Spinal cord (tissue), 10 donors: ENCODE data around the gene PITPNM3. TPM values are rescaled to one million over a fixed set of nuclear protein-coding genes. Genes with fewer than 3 reads are reported as not detected.

ENCODE experiments used
- DNase-seq, 6 donors: peaks; one replicate each; pipeline versions ENCODE4 v3.0.0 to v3.0.0-alpha.2; 2013 to 2015; ENCODE audit warnings: low spot score in 6 of 6, low read depth in 4 of 6
- H3K27ac ChIP-seq: one replicate; pipeline ENCODE4 v1.5.1; 2013; ENCODE audit warnings: low read depth, low read length, control low read depth
- H3K27me3 ChIP-seq: one replicate; pipeline ENCODE4 v1.6.1; 2013; ENCODE audit warnings: low read length; ENCODE audit not compliant: control insufficient read depth, insufficient read depth
- H3K36me3 ChIP-seq: one replicate; pipeline ENCODE4 v1.6.1; 2013; ENCODE audit warnings: low read length; ENCODE audit not compliant: control insufficient read depth, insufficient read depth
- H3K4me1 ChIP-seq: one replicate; pipeline ENCODE4 v1.6.1; 2013; ENCODE audit warnings: low read length; ENCODE audit not compliant: control insufficient read depth, insufficient read depth
- H3K4me3 ChIP-seq: one replicate; pipeline ENCODE4 v1.5.1; 2013; ENCODE audit warnings: low read depth, low read length, control low read depth
- H3K9me3 ChIP-seq: one replicate; pipeline ENCODE4 v1.6.1; 2013; ENCODE audit warnings: low read length; ENCODE audit not compliant: control insufficient read depth, insufficient read depth
- WGBS: methylation state at CpG from one replicate; pipeline ENCODE4 v1.1.5; 2013; ENCODE audit warnings: missing lambda C conversion rate; ENCODE audit not compliant: insufficient coverage; 5-methylcytosine and 5-hydroxymethylcytosine counted together
- polyA plus RNA-seq, 2 donors: library from polyadenylated mRNA; unstranded; fragments of 120-200 nt; gene quantifications; one replicate each; pipeline ENCODE4 v1.2.1, GENCODE V29; 2013; ENCODE audit not compliant: insufficient read length in 2 of 2
- total RNA-seq, 2 donors: library from RNA; depleted of rRNA in 1 of 2; stranded (reverse); fragments of 120-200 nt in 1 of 2; fragments of >200 nt in 1 of 2; gene quantifications; one replicate each; pipeline versions ENCODE4 v1.2.3 to v1.2.4, GENCODE V29; 2013 to 2014
- donor health status: healthy.

PITPNM3 gene
- total and polyA plus RNA-seq, 4 donors = 7.3 to 21.6 (median 16.8) TPM

- Histone ChIP-seq H3K4me1 (no peaks in the 10 kb centered on the region), H3K36me3 (peaks cover 14% of the 10 kb centered on the region), H3K4me3 (no peak overlapping the region), H3K9me3 (no peaks in the 10 kb centered on the region), H3K27ac (no peak overlapping the region), H3K27me3 (no peaks in the 10 kb centered on the region)
- WGBS = 91% methylated on average over 8 of the region's 8 CpGs
- no peak for DNase-seq
Measured at GRCh38 chr17:6523809-6524355, 32.5 kb downstream of the PITPNM3 start.

- no peak overlapping the region for H3K27ac ChIP-seq
- peaks cover 14% of the 10 kb centered on the region for H3K36me3 ChIP-seq
- WGBS = 79% methylated on average over 2 of the region's 3 CpGs
- no peak overlapping the region for H3K4me3 ChIP-seq
- no peak for DNase-seq
- no peaks in the 10 kb centered on the region for H3K27me3 ChIP-seq
- no peaks in the 10 kb centered on the region for H3K4me1 ChIP-seq
- H3K9me3 ChIP-seq = no peaks in the 10 kb centered on the region
Measured at GRCh38 chr17:6523330-6523729, 33.0 kb downstream of the PITPNM3 start.

- H3K36me3 ChIP-seq = peaks cover 14% of the 10 kb centered on the region
- WGBS = 93% methylated on average over 3 of the region's 5 CpGs
- no peaks in the 10 kb centered on the region for H3K27me3 ChIP-seq
- H3K4me1 ChIP-seq = no peaks in the 10 kb centered on the region
- no peak for DNase-seq
- H3K27ac ChIP-seq = no peak overlapping the region
- no peaks in the 10 kb centered on the region for H3K9me3 ChIP-seq
- H3K4me3 ChIP-seq = no peak overlapping the region
Measured at GRCh38 chr17:6521586-6521985, 34.8 kb downstream of the PITPNM3 start.

GRCh38 chr17:6517062-6517461 is 39.3 kb downstream of the PITPNM3 start:
- no peak overlapping the region for H3K27ac ChIP-seq
- no peaks in the 10 kb centered on the region for H3K4me1 ChIP-seq
- H3K9me3 ChIP-seq = no peaks in the 10 kb centered on the region
- no peaks in the 10 kb centered on the region for H3K27me3 ChIP-seq
- no peaks in the 10 kb centered on the region for H3K36me3 ChIP-seq
- no peak overlapping the region for H3K4me3 ChIP-seq
- no peak for DNase-seq
- WGBS = no CpG with 5 or more reads among the region's 1 CpG

- no peaks in the 10 kb centered on the region for H3K27me3 ChIP-seq
- H3K9me3 ChIP-seq = no peaks in the 10 kb centered on the region
- no peak for DNase-seq
- H3K27ac ChIP-seq = no peak overlapping the region
- peaks cover 4% of the 10 kb centered on the region for H3K4me1 ChIP-seq
- no peak overlapping the region for H3K4me3 ChIP-seq
- WGBS = no CpG with 5 or more reads among the region's 3 CpGs
- no peaks in the 10 kb centered on the region for H3K36me3 ChIP-seq
Measured at GRCh38 chr17:6514371-6514770, 42.0 kb downstream of the PITPNM3 start.

GRCh38 chr17:6512552-6512951 is 43.8 kb downstream of the PITPNM3 start:
- Histone ChIP-seq H3K4me1 (peaks cover 16% of the 10 kb centered on the region), H3K4me3 (no peak overlapping the region), H3K9me3 (no peaks in the 10 kb centered on the region), H3K36me3 (peaks cover 3% of the 10 kb centered on the region), H3K27ac (no peak overlapping the region), H3K27me3 (no peaks in the 10 kb centered on the region)
- no peak for DNase-seq
- WGBS = 71% methylated on average over 1 of the region's 2 CpGs

GRCh38 chr17:6510321-6510977 is 45.9 kb downstream of the PITPNM3 start:
- 66% methylated on average over 9 of the region's 9 CpGs for WGBS
- Histone ChIP-seq H3K9me3 (no peaks in the 10 kb centered on the region), H3K4me3 (no peak overlapping the region), H3K36me3 (peaks cover 5% of the 10 kb centered on the region), H3K27ac (no peak overlapping the region), H3K27me3 (no peaks in the 10 kb centered on the region), H3K4me1 (peaks cover 16% of the 10 kb centered on the region)
- no peak for DNase-seq

- no peaks in the 10 kb centered on the region for H3K27me3 ChIP-seq
- no peak overlapping the region for H3K27ac ChIP-seq
- no peak overlapping the region for H3K4me3 ChIP-seq
- peaks cover 16% of the 10 kb centered on the region for H3K4me1 ChIP-seq
- no peaks in the 10 kb centered on the region for H3K9me3 ChIP-seq
- WGBS = no CpG with 5 or more reads among the region's 4 CpGs
- no peak for DNase-seq
- H3K36me3 ChIP-seq = peaks cover 5% of the 10 kb centered on the region
Measured at GRCh38 chr17:6509921-6510320, 46.4 kb downstream of the PITPNM3 start.

- Histone ChIP-seq H3K27me3 (no peaks in the 10 kb centered on the region), H3K36me3 (peaks cover 5% of the 10 kb centered on the region), H3K9me3 (no peaks in the 10 kb centered on the region), H3K4me3 (no peak overlapping the region), H3K27ac (no peak overlapping the region), H3K4me1 (peaks cover 16% of the 10 kb centered on the region)
- 81% methylated on average over 9 of the region's 11 CpGs for WGBS
- DNase-seq = no peak
Measured at GRCh38 chr17:6509031-6509771, 47.2 kb downstream of the PITPNM3 start.
